Liver (tissue), 9 donors: ENCODE results near the gene WNT1. TPM values are rescaled to one million over a fixed set of nuclear protein-coding genes. Genes with fewer than 3 reads are reported as not detected.

ENCODE experiments used
- DNase-seq: peaks from one replicate; pipeline ENCODE4 v3.0.0-alpha.2; 2017; ENCODE audit warnings: low spot score
- H3K27ac ChIP-seq, 2 donors: one replicate each; pipeline ENCODE4 v1.7.0; 2013; ENCODE audit warnings: inconsistent platforms in 2 of 2, low read length in 2 of 2, control low read depth in 1 of 2, low read depth in 1 of 2, mild to moderate bottlenecking in 1 of 2
- H3K27me3 ChIP-seq, 4 donors: one replicate each; pipeline versions ENCODE4 v1.6.1 to v1.7.0; 2013; ENCODE audit warnings: low read length in 3 of 4, inconsistent platforms in 1 of 4, mild to moderate bottlenecking in 1 of 4, moderate library complexity in 1 of 4; ENCODE audit not compliant: control insufficient read depth in 4 of 4, insufficient read depth in 4 of 4
- H3K36me3 ChIP-seq, 4 donors: one replicate each; pipeline versions ENCODE4 v1.6.1 to v1.7.0; 2013; ENCODE audit warnings: low read length in 3 of 4, mild to moderate bottlenecking in 3 of 4, low read depth in 1 of 4, moderate library complexity in 1 of 4; ENCODE audit not compliant: control insufficient read depth in 4 of 4, insufficient read depth in 3 of 4
- H3K4me1 ChIP-seq, 4 donors: one replicate each; pipeline versions ENCODE4 v1.6.1 to v1.7.0; 2013; ENCODE audit warnings: low read length in 3 of 4, mild to moderate bottlenecking in 3 of 4, moderate library complexity in 1 of 4; ENCODE audit not compliant: control insufficient read depth in 4 of 4, insufficient read depth in 4 of 4
- H3K4me3 ChIP-seq, 3 donors: one replicate each; pipeline versions ENCODE4 v1.6.1 to v1.7.0; 2013; ENCODE audit warnings: low read length in 3 of 3, control low read depth in 1 of 3, low read depth in 1 of 3, mild to moderate bottlenecking in 1 of 3
- H3K9ac ChIP-seq, 2 donors: one replicate each; pipeline ENCODE4 v1.7.0; 2013; ENCODE audit warnings: low read length in 2 of 2, mild to moderate bottlenecking in 2 of 2, moderate library complexity in 2 of 2, control low read depth in 1 of 2, low read depth in 1 of 2
- H3K9me3 ChIP-seq, 4 donors: one replicate each; pipeline versions ENCODE4 v1.6.1 to v1.7.0; 2013; ENCODE audit warnings: low read length in 3 of 4; ENCODE audit not compliant: control insufficient read depth in 4 of 4
- EGR1 ChIP-seq, 2 donors: IDR thresholded peaks; 2 replicates each; pipeline ENCODE4 v1.6.1; 2016 to 2018; ENCODE audit warnings: antibody characterized with exemption in 2 of 2, low read depth in 2 of 2
- FOXA1 ChIP-seq: IDR thresholded peaks from 2 replicates; pipeline ENCODE4 v1.6.1; 2016; ENCODE audit warnings: antibody characterized with exemption
- FOXA2 ChIP-seq: IDR thresholded peaks from 2 replicates; pipeline ENCODE4 v1.6.1; 2016; ENCODE audit warnings: antibody characterized with exemption
- GABPA ChIP-seq, 2 donors: IDR thresholded peaks in 1 of 2; conservative IDR thresholded peaks in 1 of 2; 2 replicates each; pipeline ENCODE4 v1.6.1; 2016; ENCODE audit warnings: antibody characterized with exemption in 2 of 2, mild to moderate bottlenecking in 1 of 2, moderate library complexity in 1 of 2
- HNF4A ChIP-seq, 2 donors: conservative IDR thresholded peaks; 2 replicates each; pipeline ENCODE4 v1.6.1; 2016; ENCODE audit warnings: antibody characterized with exemption in 2 of 2, mild to moderate bottlenecking in 2 of 2
- HNF4G ChIP-seq: IDR thresholded peaks from 2 replicates; pipeline ENCODE4 v1.6.1; 2016; ENCODE audit warnings: antibody characterized with exemption
- JUND ChIP-seq, 2 donors: IDR thresholded peaks; 2 replicates each; pipeline ENCODE4 v1.6.1; 2016; ENCODE audit warnings: antibody characterized with exemption in 2 of 2
- NR2F2 ChIP-seq: IDR thresholded peaks from 2 replicates; pipeline ENCODE4 v1.6.1; 2016; ENCODE audit warnings: antibody characterized with exemption
- RAD21 ChIP-seq, 2 donors: IDR thresholded peaks; 2 replicates each; pipeline ENCODE4 v1.6.1; 2016; ENCODE audit warnings: antibody characterized with exemption in 2 of 2, mild to moderate bottlenecking in 2 of 2
- RXRA ChIP-seq, 2 donors: IDR thresholded peaks; 2 replicates each; pipeline ENCODE4 v1.6.1; 2017 to 2018; ENCODE audit warnings: antibody characterized with exemption in 2 of 2, mild to moderate bottlenecking in 1 of 2
- SP1 ChIP-seq: IDR thresholded peaks from 2 replicates; pipeline ENCODE4 v1.6.1; 2018; ENCODE audit warnings: antibody characterized with exemption, mild to moderate bottlenecking
- TAF1 ChIP-seq: conservative IDR thresholded peaks from 2 replicates; pipeline ENCODE4 v1.6.1; 2016; ENCODE audit warnings: antibody characterized with exemption, mild to moderate bottlenecking
- YY1 ChIP-seq: IDR thresholded peaks from 2 replicates; pipeline ENCODE4 v1.6.1; 2016; ENCODE audit warnings: antibody characterized with exemption, mild to moderate bottlenecking
- WGBS: extraction: QIAGEN DNeasy Blood & Tissue Kit; methylation state at CpG from one replicate; pipeline ENCODE4 v1.1.7; 2013; 5-methylcytosine and 5-hydroxymethylcytosine counted together
- polyA plus RNA-seq, 2 donors: library from polyadenylated mRNA; stranded (reverse) in 1 of 2; unstranded in 1 of 2; fragments of 200-250 nt in 1 of 2; fragments of >200 nt in 1 of 2; fragmentation: Nextera tagmentation in 1 of 2; extraction: Ambion mirVana in 1 of 2; gene quantifications; one replicate each; pipeline versions ENCODE4 v1.2.1 to v1.2.3, GENCODE V29; 2013 to 2015
- total RNA-seq, 2 donors: library from RNA; depleted of rRNA; stranded (reverse); fragments of >200 nt; gene quantifications; one replicate each; pipeline ENCODE4 v1.2.3, GENCODE V29; 2014
- TF ChIP-seq, protein P1 (sequence below): IDR thresholded peaks from 2 replicates; pipeline ENCODE4 v1.6.1; 2016; ENCODE audit warnings: antibody characterized with exemption, mild to moderate bottlenecking
- TF ChIP-seq, protein P2 (sequence below): IDR thresholded peaks from 2 replicates; pipeline ENCODE4 v1.6.1; 2016; ENCODE audit warnings: antibody characterized with exemption
- TF ChIP-seq, protein P3 (sequence below): fragments of 150-350 bp; IDR thresholded peaks from 2 replicates; pipeline ENCODE4 v1.5.1; 2017; ENCODE audit warnings: improper control_type of control experiment, low read depth, low read length; ENCODE audit not compliant: missing input control
- TF ChIP-seq, protein P4 (sequence below): IDR thresholded peaks from 2 replicates; pipeline ENCODE4 v1.6.1; 2016; ENCODE audit warnings: antibody characterized with exemption
- TF ChIP-seq, protein P5 (sequence below): IDR thresholded peaks from 2 replicates; pipeline ENCODE4 v1.6.1; 2016; ENCODE audit warnings: antibody characterized with exemption
- donor health status: healthy.
- donor health status: healthy.
- donor health status: healthy.
- donor health status: healthy.
- donor health status: healthy.

The WNT1 gene
- total and polyA plus RNA-seq, 4 donors, result not detected

- Histone ChIP-seq H3K36me3 (peaks cover 21 to 86% (median 67%) of the 10 kb centered on the region in 4 donors), H3K27ac (no peak overlapping the region), H3K27me3 (no peaks in the 10 kb centered on the region), H3K9me3 (no peaks in the 10 kb centered on the region), H3K9ac (no peak overlapping the region), H3K4me3 (no peak overlapping the region), H3K4me1 (no peaks in the 10 kb centered on the region)
- TF ChIP-seq HNF4G (no peak), RAD21 (IDR thresholded peaks at IDR 0.05) (no peak), FOXA1 (no peak), YY1 (no peak)
- WGBS, result 98% methylated on average over 21 of the region's 21 CpGs
- no peak for DNase-seq
Measured at GRCh38 chr12:49026101-49026500, 48.0 kb downstream of the WNT1 start.

- no peaks in the 10 kb centered on the region for H3K4me1 ChIP-seq
- TF ChIP-seq RAD21 (IDR thresholded peaks at IDR 0.05), result no peak
- no peak for TF ChIP-seq JUND (IDR thresholded peaks at IDR 0.05)
- TF ChIP-seq FOXA1, result no peak
- H3K9ac ChIP-seq, result no peak overlapping the region
- H3K9me3 ChIP-seq, result no peaks in the 10 kb centered on the region
- no peak overlapping the region for H3K27ac ChIP-seq
- H3K36me3 ChIP-seq, result peaks cover 22 to 85% (median 63%) of the 10 kb centered on the region in 4 donors
- no peaks in the 10 kb centered on the region for H3K27me3 ChIP-seq
- no peak overlapping the region for H3K4me3 ChIP-seq
- no peak for DNase-seq
- WGBS, result 96% methylated on average over 26 of the region's 26 CpGs
Measured at GRCh38 chr12:49026678-49027480, 48.8 kb downstream of the WNT1 start.

DNA sequence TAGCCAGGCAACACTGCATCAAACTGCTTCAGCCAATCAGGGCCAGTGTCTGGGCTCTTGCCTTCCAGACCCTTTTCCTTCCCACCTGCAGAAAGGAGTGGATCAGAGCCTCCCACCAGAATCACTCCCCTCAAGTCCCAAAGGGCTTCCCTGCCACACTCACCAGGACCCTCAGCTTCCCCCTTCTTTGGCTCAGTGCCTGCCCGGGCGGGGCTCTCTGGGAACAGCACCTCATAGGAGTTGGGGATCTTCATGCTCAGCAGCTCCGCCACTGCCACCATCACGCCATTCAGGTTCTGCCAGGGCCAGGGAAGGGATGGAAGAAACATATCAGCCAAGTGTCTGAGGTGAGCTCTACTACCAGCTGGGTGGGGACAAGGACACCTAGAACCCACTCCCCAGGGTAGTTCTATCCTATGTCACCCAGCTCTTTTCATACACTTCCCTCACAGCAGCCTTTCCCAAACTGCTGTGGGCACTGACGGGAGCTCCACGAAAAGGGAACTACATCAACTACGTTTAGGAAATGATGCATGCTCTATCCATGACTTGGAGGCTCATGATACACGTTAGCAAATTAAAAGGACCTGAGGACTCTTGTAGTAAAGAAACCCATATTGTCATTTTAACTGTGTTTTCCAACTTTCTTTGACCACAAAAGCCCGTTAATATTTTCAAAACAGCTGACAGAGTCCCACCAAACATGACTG lies 49.9 kb downstream of the WNT1 start:
- H3K27ac ChIP-seq, result no peak overlapping the region
- peaks cover 22 to 85% (median 63%) of the 10 kb centered on the region in 4 donors for H3K36me3 ChIP-seq
- no peak overlapping the region for H3K9ac ChIP-seq
- TF ChIP-seq TAF1 (no peak), YY1 (no peak), RXRA (IDR thresholded peaks at IDR 0.05) (no peak), HNF4G (no peak), FOXA2 (no peak), JUND (IDR thresholded peaks at IDR 0.05) (no peak), EGR1 (IDR thresholded peaks at IDR 0.05; ENCODE audit: low read depth in 2 of 2) (no peak), HNF4A (conservative IDR thresholded peaks at IDR 0.05) (no peak), SP1 (no peak), GABPA (IDR thresholded peaks at IDR 0.05 in 1 of 2, conservative IDR thresholded peaks at IDR 0.05 in 1 of 2) (no peak), RAD21 (IDR thresholded peaks at IDR 0.05) (no peak), NR2F2 (no peak), FOXA1 (no peak)
- TF ChIP-seq, protein P1, sequence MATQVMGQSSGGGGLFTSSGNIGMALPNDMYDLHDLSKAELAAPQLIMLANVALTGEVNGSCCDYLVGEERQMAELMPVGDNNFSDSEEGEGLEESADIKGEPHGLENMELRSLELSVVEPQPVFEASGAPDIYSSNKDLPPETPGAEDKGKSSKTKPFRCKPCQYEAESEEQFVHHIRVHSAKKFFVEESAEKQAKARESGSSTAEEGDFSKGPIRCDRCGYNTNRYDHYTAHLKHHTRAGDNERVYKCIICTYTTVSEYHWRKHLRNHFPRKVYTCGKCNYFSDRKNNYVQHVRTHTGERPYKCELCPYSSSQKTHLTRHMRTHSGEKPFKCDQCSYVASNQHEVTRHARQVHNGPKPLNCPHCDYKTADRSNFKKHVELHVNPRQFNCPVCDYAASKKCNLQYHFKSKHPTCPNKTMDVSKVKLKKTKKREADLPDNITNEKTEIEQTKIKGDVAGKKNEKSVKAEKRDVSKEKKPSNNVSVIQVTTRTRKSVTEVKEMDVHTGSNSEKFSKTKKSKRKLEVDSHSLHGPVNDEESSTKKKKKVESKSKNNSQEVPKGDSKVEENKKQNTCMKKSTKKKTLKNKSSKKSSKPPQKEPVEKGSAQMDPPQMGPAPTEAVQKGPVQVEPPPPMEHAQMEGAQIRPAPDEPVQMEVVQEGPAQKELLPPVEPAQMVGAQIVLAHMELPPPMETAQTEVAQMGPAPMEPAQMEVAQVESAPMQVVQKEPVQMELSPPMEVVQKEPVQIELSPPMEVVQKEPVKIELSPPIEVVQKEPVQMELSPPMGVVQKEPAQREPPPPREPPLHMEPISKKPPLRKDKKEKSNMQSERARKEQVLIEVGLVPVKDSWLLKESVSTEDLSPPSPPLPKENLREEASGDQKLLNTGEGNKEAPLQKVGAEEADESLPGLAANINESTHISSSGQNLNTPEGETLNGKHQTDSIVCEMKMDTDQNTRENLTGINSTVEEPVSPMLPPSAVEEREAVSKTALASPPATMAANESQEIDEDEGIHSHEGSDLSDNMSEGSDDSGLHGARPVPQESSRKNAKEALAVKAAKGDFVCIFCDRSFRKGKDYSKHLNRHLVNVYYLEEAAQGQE, result no peak
- TF ChIP-seq, protein P2, sequence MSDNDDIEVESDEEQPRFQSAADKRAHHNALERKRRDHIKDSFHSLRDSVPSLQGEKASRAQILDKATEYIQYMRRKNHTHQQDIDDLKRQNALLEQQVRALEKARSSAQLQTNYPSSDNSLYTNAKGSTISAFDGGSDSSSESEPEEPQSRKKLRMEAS, result no peak
- TF ChIP-seq, protein P3, sequence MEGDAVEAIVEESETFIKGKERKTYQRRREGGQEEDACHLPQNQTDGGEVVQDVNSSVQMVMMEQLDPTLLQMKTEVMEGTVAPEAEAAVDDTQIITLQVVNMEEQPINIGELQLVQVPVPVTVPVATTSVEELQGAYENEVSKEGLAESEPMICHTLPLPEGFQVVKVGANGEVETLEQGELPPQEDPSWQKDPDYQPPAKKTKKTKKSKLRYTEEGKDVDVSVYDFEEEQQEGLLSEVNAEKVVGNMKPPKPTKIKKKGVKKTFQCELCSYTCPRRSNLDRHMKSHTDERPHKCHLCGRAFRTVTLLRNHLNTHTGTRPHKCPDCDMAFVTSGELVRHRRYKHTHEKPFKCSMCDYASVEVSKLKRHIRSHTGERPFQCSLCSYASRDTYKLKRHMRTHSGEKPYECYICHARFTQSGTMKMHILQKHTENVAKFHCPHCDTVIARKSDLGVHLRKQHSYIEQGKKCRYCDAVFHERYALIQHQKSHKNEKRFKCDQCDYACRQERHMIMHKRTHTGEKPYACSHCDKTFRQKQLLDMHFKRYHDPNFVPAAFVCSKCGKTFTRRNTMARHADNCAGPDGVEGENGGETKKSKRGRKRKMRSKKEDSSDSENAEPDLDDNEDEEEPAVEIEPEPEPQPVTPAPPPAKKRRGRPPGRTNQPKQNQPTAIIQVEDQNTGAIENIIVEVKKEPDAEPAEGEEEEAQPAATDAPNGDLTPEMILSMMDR, result no peak
- TF ChIP-seq, protein P4, sequence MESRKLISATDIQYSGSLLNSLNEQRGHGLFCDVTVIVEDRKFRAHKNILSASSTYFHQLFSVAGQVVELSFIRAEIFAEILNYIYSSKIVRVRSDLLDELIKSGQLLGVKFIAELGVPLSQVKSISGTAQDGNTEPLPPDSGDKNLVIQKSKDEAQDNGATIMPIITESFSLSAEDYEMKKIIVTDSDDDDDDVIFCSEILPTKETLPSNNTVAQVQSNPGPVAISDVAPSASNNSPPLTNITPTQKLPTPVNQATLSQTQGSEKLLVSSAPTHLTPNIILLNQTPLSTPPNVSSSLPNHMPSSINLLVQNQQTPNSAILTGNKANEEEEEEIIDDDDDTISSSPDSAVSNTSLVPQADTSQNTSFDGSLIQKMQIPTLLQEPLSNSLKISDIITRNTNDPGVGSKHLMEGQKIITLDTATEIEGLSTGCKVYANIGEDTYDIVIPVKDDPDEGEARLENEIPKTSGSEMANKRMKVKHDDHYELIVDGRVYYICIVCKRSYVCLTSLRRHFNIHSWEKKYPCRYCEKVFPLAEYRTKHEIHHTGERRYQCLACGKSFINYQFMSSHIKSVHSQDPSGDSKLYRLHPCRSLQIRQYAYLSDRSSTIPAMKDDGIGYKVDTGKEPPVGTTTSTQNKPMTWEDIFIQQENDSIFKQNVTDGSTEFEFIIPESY, result no peak
- TF ChIP-seq, protein P5, sequence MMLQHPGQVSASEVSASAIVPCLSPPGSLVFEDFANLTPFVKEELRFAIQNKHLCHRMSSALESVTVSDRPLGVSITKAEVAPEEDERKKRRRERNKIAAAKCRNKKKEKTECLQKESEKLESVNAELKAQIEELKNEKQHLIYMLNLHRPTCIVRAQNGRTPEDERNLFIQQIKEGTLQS, result no peak
- H3K9me3 ChIP-seq, result no peaks in the 10 kb centered on the region
- DNase-seq, result no peak
- no peak overlapping the region for H3K4me3 ChIP-seq
- no peaks in the 10 kb centered on the region for H3K4me1 ChIP-seq
- WGBS, result 92% methylated on average over 9 of the region's 9 CpGs
- no peaks in the 10 kb centered on the region for H3K27me3 ChIP-seq
